Fibroblast of mammary gland (primary cell): ENCODE data around the gene COL2A1.

Experiments
- DNase-seq: peaks from one replicate; pipeline ENCODE4 v3.0.0-alpha.2; 2010; ENCODE audit warnings: low read depth
- H3K4me3 ChIP-seq: 2 replicates; pipeline ENCODE4 v1.5.1; 2011; ENCODE audit warnings: low read depth, mild to moderate bottlenecking, low read length, moderate library complexity; ENCODE audit not compliant: control insufficient read depth
- CTCF ChIP-seq: conservative IDR thresholded peaks from 2 replicates; pipeline ENCODE4 v1.5.1; 2011; ENCODE audit warnings: low read depth, low read length, inconsistent platforms; ENCODE audit not compliant: control insufficient read depth, insufficient read depth

Gene COL2A1

GRCh38 chr12:48045061-48045846 is 41.0 kb upstream of the COL2A1 start:
- no peak overlapping the region for H3K4me3 ChIP-seq
- no peak for DNase-seq
- TF ChIP-seq CTCF: no peak

GRCh38 chr12:48044396-48044795 is 40.1 kb upstream of the COL2A1 start:
- H3K4me3 ChIP-seq: no peak overlapping the region
- DNase-seq: no peak
- no peak for TF ChIP-seq CTCF

GRCh38 chr12:48043771-48044170 is 39.5 kb upstream of the COL2A1 start:
- DNase-seq: no peak
- TF ChIP-seq CTCF: no peak
- H3K4me3 ChIP-seq: no peak overlapping the region

GRCh38 chr12:48041591-48042423 is 37.5 kb upstream of the COL2A1 start:
- no peak overlapping the region for H3K4me3 ChIP-seq
- no peak for TF ChIP-seq CTCF
- DNase-seq: no peak

- TF ChIP-seq CTCF: no peak
- DNase-seq: no peak
- H3K4me3 ChIP-seq: no peak overlapping the region
These were observed 36.1 kb upstream of the COL2A1 start for GRCh38 chr12:48040354-48040753.

- H3K4me3 ChIP-seq: no peak overlapping the region
- no peak for TF ChIP-seq CTCF
- DNase-seq: no peak
These were observed 34.9 kb upstream of the COL2A1 start for GRCh38 chr12:48039151-48039550.
